Mesothelial cell of epicardium (in vitro differentiated cells): Measurements from ENCODE around the gene POLN. TPM values are rescaled to one million over a fixed set of nuclear protein-coding genes. Genes with fewer than 3 reads are reported as not detected.
A peak's percentile ranks its signal among the peaks of the same experiment; 100 is the strongest.

Experiments used
- DNase-seq, 2 experiments: peaks; one replicate each; pipeline ENCODE4 v3.0.0; 2021; ENCODE audit warnings: low spot score in 2 of 2; ENCODE audit not compliant: unreplicated experiment in 2 of 2
- H3K27ac Mint-ChIP-seq: 2 replicates; pipeline ENCODE4 v1.8.0; 2021; ENCODE audit warnings: mixed read lengths
- H3K27me3 Mint-ChIP-seq: 2 replicates; pipeline ENCODE4 v1.8.0; 2021; ENCODE audit warnings: low read depth, mixed read lengths
- H3K36me3 Mint-ChIP-seq: 2 replicates; pipeline ENCODE4 v1.8.0; 2021; ENCODE audit warnings: mixed read lengths
- H3K4me1 Mint-ChIP-seq: 2 replicates; pipeline ENCODE4 v1.8.0; 2021; ENCODE audit warnings: mixed read lengths
- H3K4me3 Mint-ChIP-seq: 2 replicates; pipeline ENCODE4 v1.8.0; 2021; ENCODE audit warnings: mild to moderate bottlenecking, moderate library complexity, mixed read lengths
- H3K9me3 Mint-ChIP-seq: 2 replicates; pipeline ENCODE4 v1.8.0; 2021; ENCODE audit warnings: mixed read lengths
- total RNA-seq: library from RNA; stranded (reverse); gene quantifications from 3 replicates; pipeline ENCODE4 v1.2.1, GENCODE V29; 2021
- TF ChIP-seq, protein P1 (sequence below): fragments of 200-600 bp; sonication (generic); IDR thresholded peaks from one replicate; pipeline ENCODE4 v1.5.0; 2021; ENCODE audit warnings: antibody characterized with exemption; ENCODE audit not compliant: unreplicated experiment

Gene POLN
- 3.7 to 5.8 TPM (median 4.5 TPM) in 3 replicates for total RNA-seq

DNA sequence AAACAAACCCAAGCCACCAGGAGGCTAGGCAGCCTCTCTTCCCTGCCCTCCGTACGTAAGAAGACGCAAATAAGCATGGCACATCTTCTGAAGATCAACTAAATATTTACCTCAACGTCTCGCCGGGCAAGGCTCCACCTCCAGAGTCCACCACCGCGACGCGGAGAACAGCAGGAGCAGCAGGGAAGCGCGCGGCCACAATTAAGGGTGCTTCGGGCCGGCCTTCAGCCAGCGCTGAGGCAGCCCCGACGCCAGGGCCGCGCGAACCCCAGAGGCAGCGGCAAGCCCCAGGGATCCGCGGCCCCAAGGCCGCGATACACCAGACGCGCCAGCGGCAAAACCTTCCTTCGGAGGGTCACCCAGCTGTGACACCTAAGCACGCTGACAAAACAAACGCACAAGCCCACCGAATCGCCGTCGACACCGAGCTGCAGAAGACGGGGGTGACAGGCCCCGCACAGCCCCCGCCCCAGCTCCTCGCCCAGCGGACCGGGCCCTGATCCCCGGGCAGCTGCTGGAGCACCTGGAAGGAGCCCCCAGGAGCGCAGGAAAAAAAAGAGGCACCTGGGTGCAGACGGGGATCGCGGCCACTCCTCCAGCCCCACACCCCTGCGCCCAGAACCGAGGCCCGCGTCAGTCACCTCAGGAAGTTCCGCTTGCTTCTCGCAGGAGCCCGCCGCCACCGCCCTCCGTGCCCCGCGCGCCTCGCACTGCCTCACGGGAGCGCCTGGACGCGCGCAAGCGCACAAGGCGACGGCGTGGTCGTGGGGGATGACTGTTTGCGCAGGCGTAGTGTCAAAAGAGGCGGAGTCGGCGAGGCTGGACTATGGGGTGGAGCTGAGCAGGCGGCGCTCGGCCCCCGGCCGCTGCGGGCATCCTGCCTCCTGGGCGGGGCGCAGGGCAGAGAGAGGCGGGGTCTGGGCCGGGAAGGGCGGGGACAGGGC, at the start of gene POLN, which contains the start of gene HAUS3:
TSS of gene POLN (minus strand) at position 712 of the 944 bp plus-strand sequence. CDS start 12,890 bp downstream, outside the sequence.
TSS of gene HAUS3 (minus strand) at position 712 of the 944 bp plus-strand sequence. CDS start 1,175 bp downstream, outside the sequence.
- peak; percentile 99 for DNase-seq
- Mint-ChIP-seq H3K36me3 (peaks cover 2% of the 10 kb centered on the region), H3K27me3 (no peaks in the 10 kb centered on the region), H3K4me3 (peak within 1 kb of the TSS; percentile 89), H3K27ac (peak within 1 kb of the TSS; percentile 85), H3K4me1 (peaks cover 36% of the 10 kb centered on the region), H3K9me3 (no peaks in the 10 kb centered on the region)
- TF ChIP-seq, protein P1, sequence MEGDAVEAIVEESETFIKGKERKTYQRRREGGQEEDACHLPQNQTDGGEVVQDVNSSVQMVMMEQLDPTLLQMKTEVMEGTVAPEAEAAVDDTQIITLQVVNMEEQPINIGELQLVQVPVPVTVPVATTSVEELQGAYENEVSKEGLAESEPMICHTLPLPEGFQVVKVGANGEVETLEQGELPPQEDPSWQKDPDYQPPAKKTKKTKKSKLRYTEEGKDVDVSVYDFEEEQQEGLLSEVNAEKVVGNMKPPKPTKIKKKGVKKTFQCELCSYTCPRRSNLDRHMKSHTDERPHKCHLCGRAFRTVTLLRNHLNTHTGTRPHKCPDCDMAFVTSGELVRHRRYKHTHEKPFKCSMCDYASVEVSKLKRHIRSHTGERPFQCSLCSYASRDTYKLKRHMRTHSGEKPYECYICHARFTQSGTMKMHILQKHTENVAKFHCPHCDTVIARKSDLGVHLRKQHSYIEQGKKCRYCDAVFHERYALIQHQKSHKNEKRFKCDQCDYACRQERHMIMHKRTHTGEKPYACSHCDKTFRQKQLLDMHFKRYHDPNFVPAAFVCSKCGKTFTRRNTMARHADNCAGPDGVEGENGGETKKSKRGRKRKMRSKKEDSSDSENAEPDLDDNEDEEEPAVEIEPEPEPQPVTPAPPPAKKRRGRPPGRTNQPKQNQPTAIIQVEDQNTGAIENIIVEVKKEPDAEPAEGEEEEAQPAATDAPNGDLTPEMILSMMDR, result no peak

DNA sequence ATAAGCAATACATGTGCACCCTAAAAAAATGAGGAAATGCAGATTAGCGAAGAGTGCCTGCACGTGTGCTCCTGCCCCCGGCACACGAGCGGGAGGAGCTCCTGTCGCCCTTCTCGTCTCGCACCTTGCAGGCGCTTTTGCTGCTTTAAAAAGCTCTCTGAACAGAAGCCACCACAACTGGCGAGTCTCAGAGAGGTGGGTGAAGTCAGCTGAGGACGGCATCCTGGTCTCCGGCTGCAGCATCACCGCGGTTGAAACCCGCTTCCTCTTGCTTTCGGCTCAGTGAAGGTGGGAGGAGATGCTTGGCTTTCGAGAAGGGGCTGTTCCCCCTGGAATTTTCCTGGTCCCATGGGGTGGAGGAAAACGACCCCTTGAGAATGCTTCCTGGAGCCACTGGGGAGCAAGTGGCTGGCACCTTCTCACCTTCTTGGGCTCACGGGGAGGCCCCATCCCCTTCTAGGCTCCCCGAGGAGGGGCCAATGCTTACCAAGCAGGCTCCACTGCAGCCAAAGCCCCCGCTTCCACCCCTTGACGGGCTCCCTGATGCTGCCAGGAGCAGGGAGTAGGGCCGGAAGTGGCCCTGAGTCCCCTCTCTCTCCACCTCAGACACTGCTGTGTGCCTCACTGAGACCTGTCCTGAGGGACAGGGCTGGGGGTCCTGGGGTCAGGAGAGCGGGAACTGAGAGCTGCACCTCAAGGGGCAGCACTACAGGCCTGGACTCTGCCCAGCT, 49.2 kb upstream of the POLN start:
- DNase-seq, result peak in 1 of 2 experiments; percentile 39
- Mint-ChIP-seq H3K4me3 (no peak overlapping the region), H3K27me3 (no peaks in the 10 kb centered on the region), H3K27ac (no peak overlapping the region), H3K36me3 (peaks cover 2% of the 10 kb centered on the region), H3K9me3 (peaks cover 9% of the 10 kb centered on the region), H3K4me1 (peaks cover 30% of the 10 kb centered on the region)
- TF ChIP-seq, protein P1, result no peak

DNA sequence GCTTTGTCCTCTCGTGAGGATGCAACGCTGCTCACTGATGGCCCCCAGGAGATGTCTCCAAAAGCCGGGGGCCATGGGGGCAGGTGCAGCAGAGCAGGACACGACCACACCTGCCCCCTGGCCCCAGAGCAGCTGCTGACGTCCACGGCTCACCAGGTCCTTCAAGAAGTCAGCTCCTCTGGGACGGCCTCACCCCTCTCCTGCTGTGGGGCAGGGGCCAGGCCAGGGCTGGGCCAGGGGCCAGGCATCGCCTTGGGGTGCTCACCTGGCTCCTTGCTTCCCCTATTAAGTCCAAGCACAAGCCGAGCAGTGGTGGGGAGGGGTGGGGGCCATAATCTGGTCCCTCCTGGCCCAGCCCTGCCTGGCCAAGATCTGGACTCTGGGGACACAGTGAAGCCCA, 48.6 kb upstream of the POLN start:
- Mint-ChIP-seq H3K4me3 (no peak overlapping the region), H3K27me3 (no peaks in the 10 kb centered on the region), H3K36me3 (peaks cover 2% of the 10 kb centered on the region), H3K27ac (no peak overlapping the region), H3K4me1 (peaks cover 30% of the 10 kb centered on the region), H3K9me3 (peaks cover 9% of the 10 kb centered on the region)
- TF ChIP-seq, protein P1, result no peak
- peak; percentile 18 to 30 for DNase-seq

DNA sequence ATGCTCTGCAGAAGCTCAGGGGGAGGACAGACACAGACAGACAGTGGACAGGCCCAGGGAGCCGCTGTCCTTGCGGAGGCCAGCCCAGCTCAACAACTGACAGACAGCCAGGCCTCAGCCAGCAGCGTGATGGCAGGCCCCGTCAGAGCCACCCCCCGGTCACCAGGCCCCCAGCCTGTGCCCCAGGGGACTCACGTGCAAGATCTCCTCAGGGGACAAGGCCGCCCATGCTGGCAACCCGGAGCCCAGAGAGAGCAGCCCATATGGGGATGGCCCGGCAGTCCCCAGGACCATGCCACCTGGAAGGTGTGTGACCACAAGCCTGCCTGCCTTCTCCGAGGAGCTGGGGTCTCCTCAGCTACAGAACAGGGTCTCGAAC, 48.0 kb upstream of the POLN start:
- no peak overlapping the region for H3K27ac Mint-ChIP-seq
- H3K27me3 Mint-ChIP-seq, result no peaks in the 10 kb centered on the region
- H3K4me1 Mint-ChIP-seq, result peaks cover 30% of the 10 kb centered on the region
- no peak overlapping the region for H3K4me3 Mint-ChIP-seq
- peaks cover 2% of the 10 kb centered on the region for H3K36me3 Mint-ChIP-seq
- TF ChIP-seq, protein P1, result no peak
- peak; percentile 14 to 34 for DNase-seq
- peaks cover 9% of the 10 kb centered on the region for H3K9me3 Mint-ChIP-seq

DNA sequence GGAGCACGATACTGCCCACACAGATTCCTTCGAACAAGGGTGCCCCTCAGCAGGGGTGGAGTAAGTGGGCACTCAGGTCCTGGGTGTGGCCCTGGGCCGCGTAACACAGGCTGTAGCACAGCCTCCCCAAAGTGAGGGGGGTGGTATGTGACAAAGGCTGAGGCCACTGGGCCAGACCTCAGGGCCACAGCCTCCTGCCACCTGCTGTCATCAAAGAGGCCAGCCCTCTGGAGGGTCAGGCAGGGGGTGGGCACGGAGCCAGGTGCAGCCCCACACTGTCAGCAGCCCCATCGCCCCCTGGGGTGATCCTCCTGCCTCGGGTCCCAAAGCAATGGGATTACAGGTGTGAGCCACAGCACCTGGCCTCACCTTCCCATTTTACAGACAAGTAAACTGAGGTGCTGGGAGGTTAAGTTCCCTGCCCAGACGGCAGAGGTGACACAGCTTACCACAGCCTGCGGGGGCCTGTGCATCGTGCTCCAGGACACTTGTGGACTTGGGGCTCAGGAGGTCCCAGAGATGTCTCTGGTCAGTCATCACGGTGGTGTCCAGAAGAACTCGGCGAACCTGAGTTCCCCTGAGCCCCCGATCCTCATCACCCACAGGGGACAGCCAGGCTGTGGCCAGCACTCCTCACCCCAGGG, 47.5 kb upstream of the POLN start:
- no peak overlapping the region for H3K4me3 Mint-ChIP-seq
- TF ChIP-seq, protein P1, result no peak
- DNase-seq, result peak; percentile 5 to 30
- H3K4me1 Mint-ChIP-seq, result peaks cover 30% of the 10 kb centered on the region
- H3K9me3 Mint-ChIP-seq, result peaks cover 8% of the 10 kb centered on the region
- H3K27ac Mint-ChIP-seq, result no peak overlapping the region
- H3K36me3 Mint-ChIP-seq, result peaks cover 2% of the 10 kb centered on the region
- no peaks in the 10 kb centered on the region for H3K27me3 Mint-ChIP-seq
